Measurements from ENCODE around the gene MOB1A. TPM values are rescaled to one million over a fixed set of nuclear protein-coding genes. Genes with fewer than 3 reads are reported as not detected.

Gene MOB1A
- total and polyA plus RNA-seq, 2 of the 8 experiments (the other 6 are each of a cell fraction or from before 2014, with no cell fraction given) = 21.6 to 91.7 TPM

- ChIA-PET POLR2A (ENCODE audit: partially characterized antibody) (interaction anchor here (1.5 to 68.3 kb wide), 2 partner anchors 11 to 53 kb away, joined by 4 to 2699 read pairs; partner anchors contain the start of genes MOB1A and MTHFD2), CTCF (ENCODE audit: partially characterized antibody) (interaction anchor here (0.6 to 1.4 kb wide), 2 partner anchors 9 to 49 kb away, joined by 3 to 5 read pairs; no protein-coding TSS in a partner anchor)
- WGBS, 2 experiments (ENCODE audit: extremely low coverage in 1 of 2, insufficient coverage in 1 of 2, insufficient read length in 1 of 2, insufficient replicate concordance in 2 of 2, low coverage in 1 of 2, low lambda C conversion rate in 2 of 2, missing lambda C conversion rate in 1 of 2) = 94% methylated on average over 3 of the region's 3 CpGs; no CpG with 5 or more reads in 1 of the 2 experiments
- TF ChIP-seq CREB1 (IDR thresholded peaks at IDR 0.05) = no peak
- no peak for TF ChIP-seq SIN3A (conservative IDR thresholded peaks at IDR 0.05 in 1 of 2, IDR thresholded peaks at IDR 0.05 in 1 of 2; ENCODE audit: low read depth in 1 of 2, low read length in 2 of 2)
- no peak for TF ChIP-seq SIX5 (IDR thresholded peaks at IDR 0.05; ENCODE audit: low read depth, low read length)
- no peak for TF ChIP-seq ATF3 (IDR thresholded peaks at IDR 0.05; ENCODE audit: insufficient read depth, low read depth, low read length)
- no peak for TF ChIP-seq EP300 (IDR thresholded peaks at IDR 0.05; ENCODE audit: borderline replicate concordance in 1 of 2, low read depth in 2 of 2, low read length in 2 of 2)
- TF ChIP-seq SUZ12 (IDR thresholded peaks at IDR 0.05; ENCODE audit: low read length) = no peak
- TF ChIP-seq USF2 (IDR thresholded peaks at IDR 0.05; ENCODE audit: low read length) = no peak
- no peak for TF ChIP-seq POU5F1 (IDR thresholded peaks at IDR 0.05; ENCODE audit: low read depth, low read length)
- no peak for TF ChIP-seq NRF1 (IDR thresholded peaks at IDR 0.05; ENCODE audit: low read depth, low read length)
- no peak for TF ChIP-seq E2F6 (IDR thresholded peaks at IDR 0.05)
- TF ChIP-seq CHD2 (IDR thresholded peaks at IDR 0.05; ENCODE audit: low read length) = no peak
- TF ChIP-seq RFX5 (IDR thresholded peaks at IDR 0.05; ENCODE audit: borderline replicate concordance, low read depth, low read length) = no peak
Observed at GRCh38 chr2:74155830-74156229, 22.8 kb downstream of the MOB1A start.

More at GRCh38 chr2:74155830-74156229, 22.8 kb downstream of the MOB1A start:
- Histone ChIP-seq H3K36me3 (ENCODE audit: control insufficient read depth in 2 of 4, insufficient read depth in 4 of 4, low read length in 3 of 4) (peaks cover 11 to 73% (median 37%) of the 10 kb centered on the region in 4 experiments), H2AK5ac (ENCODE audit: low read depth, low read length) (no peak overlapping the region), H2BK15ac (ENCODE audit: low read length) (no peak overlapping the region), H4K5ac (ENCODE audit: insufficient read length, low read depth, low read length) (no peak overlapping the region), H3K23me2 (ENCODE audit: low read depth, low read length) (no peaks in the 10 kb centered on the region), H3K9me3 (ENCODE audit: insufficient read depth in 2 of 2, low read depth in 1 of 2, low read length in 1 of 2) (no peaks in the 10 kb centered on the region), H4K91ac (replicated peaks; ENCODE audit: insufficient read length, low read length) (no peak overlapping the region), H2BK5ac (ENCODE audit: low read depth, low read length) (no peak overlapping the region), H4K8ac (ENCODE audit: extremely low read depth, insufficient read depth, low read length) (no peak overlapping the region), H3K23ac (ENCODE audit: insufficient read length) (no peak overlapping the region), H2BK120ac (replicated peaks; ENCODE audit: low read depth, low read length) (no peak overlapping the region), H3K27ac (ENCODE audit: low read depth, low read length) (no peak overlapping the region), H3K9ac (replicated peaks in 1 of 4; ENCODE audit: extremely low read depth in 1 of 4, low read depth in 3 of 4, low read length in 3 of 4) (no peak overlapping the region), H3K79me1 (ENCODE audit: low read depth, low read length) (no peaks in the 10 kb centered on the region), H3K4me1 (replicated peaks in 1 of 4; ENCODE audit: control insufficient read depth in 3 of 4, insufficient read depth in 4 of 4, low read length in 3 of 4) (no peaks in the 10 kb centered on the region), H4K20me1 (replicated peaks in 1 of 2; ENCODE audit: control insufficient read depth in 1 of 2, insufficient read depth in 2 of 2, low read length in 2 of 2) (peaks cover 0 to 3% of the 10 kb centered on the region in 2 experiments), H3K79me2 (ENCODE audit: control insufficient read depth in 1 of 2, insufficient read depth in 2 of 2, low read length in 2 of 2) (no peaks in the 10 kb centered on the region), H2BK12ac (ENCODE audit: low read depth, low read length) (no peak overlapping the region), H3K18ac (ENCODE audit: extremely low read depth, low read length) (no peak overlapping the region), H2BK20ac (ENCODE audit: low read length) (no peak overlapping the region), H3K4ac (replicated peaks; ENCODE audit: insufficient read length, low read depth, low read length) (no peak overlapping the region), H3K56ac (replicated peaks; ENCODE audit: insufficient read length, low read depth, low read length) (no peak overlapping the region), H3K4me2 (ENCODE audit: insufficient read depth in 1 of 2, low read depth in 2 of 2, low read length in 2 of 2) (no peak overlapping the region), H3K14ac (ENCODE audit: insufficient read length) (no peak overlapping the region), H3K27me3 (replicated peaks in 1 of 4; ENCODE audit: control insufficient read depth in 3 of 4, extremely low read depth in 1 of 4, insufficient read depth in 3 of 4, low read length in 3 of 4) (no peaks in the 10 kb centered on the region), H2AFZ (ENCODE audit: low read length) (no peak overlapping the region), H3K4me3 (ENCODE audit: extremely low read depth in 1 of 4, insufficient read depth in 2 of 4, low read depth in 3 of 4, low read length in 4 of 4) (no peak overlapping the region)
- FAIRE-seq = no peak
- no peak for DNase-seq (ENCODE audit: low read depth in 1 of 2, low spot score in 2 of 2)

Data from H1 (cell line).